ENCODE data around the gene CADPS.

- TF ChIP-seq SUZ12 (IDR thresholded peaks at IDR 0.05; ENCODE audit: extremely low read depth, insufficient read depth, insufficient read length): no peak
- no peak for TF ChIP-seq YY1 (IDR thresholded peaks at IDR 0.05; ENCODE audit: insufficient read depth, insufficient read length)
- TF ChIP-seq ZNF274 (IDR thresholded peaks at IDR 0.05; ENCODE audit: low read depth, low read length): no peak
Observed at GRCh38 chr3:62710751-62711150, 164.5 kb downstream of the CADPS start.
